Spleen (tissue), 7 donors: ENCODE measurements around the gene IZUMO4.

ENCODE experiments used
- CTCF ChIP-seq, 11 experiments: fragments of 200-600 bp in 7 of 11; fragments of 450-650 bp in 4 of 11; sonication (generic) in 4 of 11; IDR thresholded peaks in 8 of 11; conservative IDR thresholded peaks in 3 of 11; 1 replicate in 7 of 11; 2 replicates in 4 of 11; pipeline versions ENCODE4 v1.4.0 to v1.8.0; 2016 to 2021; ENCODE audit warnings: antibody characterized with exemption in 11 of 11, inconsistent platforms in 4 of 11, mild to moderate bottlenecking in 1 of 11
- POLR2A ChIP-seq, 3 donors: fragments of 450-650 bp; IDR thresholded peaks; one replicate each; pipeline ENCODE4 v1.5.1; 2017; ENCODE audit warnings: antibody characterized with exemption in 3 of 3, mild to moderate bottlenecking in 1 of 3
- POLR2AphosphoS5 ChIP-seq, 3 donors: sonication (generic); formaldehyde crosslinking; IDR thresholded peaks; one replicate each; pipeline ENCODE4 v1.5.1; 2017; ENCODE audit warnings: antibody characterized with exemption in 3 of 3
- donor health status: DM: no; HTN: no; CAD: no; lungs with moderate emphysema.
- donor health status: DM: no; HTN: no; CAD: no.
- donor health status: DM: no; HTN: no; CAD: no.

- TF ChIP-seq CTCF (IDR thresholded peaks at IDR 0.05 in 8 of 11, conservative IDR thresholded peaks at IDR 0.05 in 3 of 11) (no peak), POLR2AphosphoS5 (IDR thresholded peaks at IDR 0.05) (peak in 2 of 3 donors; percentile 14 to 56), POLR2A (IDR thresholded peaks at IDR 0.05) (no peak)
These were observed 20.7 kb downstream of the IZUMO4 start for GRCh38 chr19:2117215-2117960.
